GM10248 (cell line): Measurements from ENCODE around the gene SMOC2.

Source experiments
- CTCF ChIA-PET: fragments of 300-600 bp; sonication (Branson Sonifier 250); formaldehyde crosslinking; extraction: SDS; loops from one replicate; lab custom pipeline; 2021; ENCODE audit warnings: antibody characterized with exemption; lab: Yijun Ruan, JAX
- POLR2A ChIA-PET: fragments of 350-650 bp; sonication (Branson Sonifier 250); formaldehyde crosslinking; extraction: SDS; loops from one replicate; lab custom pipeline; 2020; ENCODE audit warnings: antibody characterized with exemption; lab: Yijun Ruan, JAX
- DNase-seq: peaks from one replicate; pipeline ENCODE4 v3.0.0; 2012; ENCODE audit errors: extremely low spot score
- TF ChIP-seq, protein P1 (sequence below): IDR thresholded peaks from 2 replicates; pipeline ENCODE4 v1.5.1; 2012; ENCODE audit warnings: mild to moderate bottlenecking, low read depth; ENCODE audit errors: extremely low read depth, missing control alignments, control extremely low read depth

Gene SMOC2

DNA sequence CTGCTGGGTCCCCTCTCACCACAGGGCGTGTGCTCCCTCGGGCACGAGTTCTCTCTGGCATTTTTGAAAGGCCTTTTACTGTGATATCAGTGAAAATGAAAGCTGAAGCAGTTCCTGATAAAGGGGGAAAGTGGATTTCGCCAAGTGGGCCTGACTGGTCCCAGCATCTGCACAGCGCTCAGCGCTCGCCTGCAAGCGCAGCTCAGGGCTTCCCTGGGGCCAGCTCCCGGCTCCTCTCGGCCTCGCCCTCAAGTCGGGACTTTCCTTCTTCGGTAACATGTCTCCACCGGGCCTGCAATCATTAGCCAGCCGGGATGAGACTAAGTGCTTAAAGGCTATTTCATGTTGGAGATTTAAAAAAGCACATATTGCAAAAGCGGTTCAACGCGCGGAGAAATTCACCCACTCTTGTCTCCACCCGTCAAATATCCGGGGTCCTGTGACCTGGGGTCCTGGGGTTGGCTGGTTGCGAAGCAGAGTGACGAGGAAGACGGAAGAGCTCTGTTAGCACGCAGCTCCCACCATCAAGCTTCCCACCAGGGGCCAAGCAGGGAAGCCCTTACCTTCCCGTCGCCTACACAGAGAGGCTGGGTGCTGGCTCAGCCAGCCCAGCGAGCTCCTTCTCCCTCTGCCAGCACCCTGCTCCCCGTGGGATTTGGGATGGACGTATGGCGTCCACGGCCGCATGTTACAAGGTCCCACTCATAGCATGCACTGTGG is 114.1 kb downstream of the SMOC2 start:
- TF ChIP-seq, protein P1, sequence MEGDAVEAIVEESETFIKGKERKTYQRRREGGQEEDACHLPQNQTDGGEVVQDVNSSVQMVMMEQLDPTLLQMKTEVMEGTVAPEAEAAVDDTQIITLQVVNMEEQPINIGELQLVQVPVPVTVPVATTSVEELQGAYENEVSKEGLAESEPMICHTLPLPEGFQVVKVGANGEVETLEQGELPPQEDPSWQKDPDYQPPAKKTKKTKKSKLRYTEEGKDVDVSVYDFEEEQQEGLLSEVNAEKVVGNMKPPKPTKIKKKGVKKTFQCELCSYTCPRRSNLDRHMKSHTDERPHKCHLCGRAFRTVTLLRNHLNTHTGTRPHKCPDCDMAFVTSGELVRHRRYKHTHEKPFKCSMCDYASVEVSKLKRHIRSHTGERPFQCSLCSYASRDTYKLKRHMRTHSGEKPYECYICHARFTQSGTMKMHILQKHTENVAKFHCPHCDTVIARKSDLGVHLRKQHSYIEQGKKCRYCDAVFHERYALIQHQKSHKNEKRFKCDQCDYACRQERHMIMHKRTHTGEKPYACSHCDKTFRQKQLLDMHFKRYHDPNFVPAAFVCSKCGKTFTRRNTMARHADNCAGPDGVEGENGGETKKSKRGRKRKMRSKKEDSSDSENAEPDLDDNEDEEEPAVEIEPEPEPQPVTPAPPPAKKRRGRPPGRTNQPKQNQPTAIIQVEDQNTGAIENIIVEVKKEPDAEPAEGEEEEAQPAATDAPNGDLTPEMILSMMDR, result no peak
- CTCF ChIA-PET, result interaction anchor here (1.5 kb wide), 1 partner anchor 46 kb away, joined by 3 read pairs; no protein-coding TSS in a partner anchor
- POLR2A ChIA-PET, result no interaction called here
- no peak for DNase-seq

DNA sequence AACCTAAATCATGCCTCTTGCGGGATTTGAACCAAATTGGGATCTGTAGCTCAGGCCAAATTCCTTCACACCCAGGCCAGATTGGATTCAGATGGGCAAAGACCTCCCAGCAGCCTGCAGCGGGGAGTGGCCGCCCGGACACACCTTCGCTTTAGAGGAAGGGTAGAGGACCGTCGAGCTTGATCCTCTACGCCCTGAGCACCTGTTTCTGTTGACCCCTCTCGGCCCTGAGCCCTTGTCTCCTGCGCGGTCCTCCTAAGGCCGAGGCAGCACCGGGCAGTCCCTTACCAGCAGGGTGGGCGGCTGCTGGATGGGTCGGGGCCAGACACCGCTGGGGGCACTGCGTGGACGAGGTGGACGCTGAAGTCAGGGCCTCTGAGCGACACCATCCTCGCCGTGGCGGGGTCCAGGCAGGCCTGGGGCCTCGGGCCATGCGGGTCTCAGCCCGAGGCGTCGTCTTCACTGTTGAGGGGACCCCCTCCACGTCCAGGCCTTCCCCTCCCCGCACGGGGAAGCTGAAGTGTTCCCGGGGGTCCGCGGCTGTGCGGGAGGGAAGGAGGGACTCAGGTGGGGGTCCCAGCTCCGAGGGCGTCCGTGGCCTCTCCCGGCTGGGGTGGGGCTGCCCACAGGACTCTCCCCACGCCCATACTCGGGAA is 114.8 kb downstream of the SMOC2 start:
- CTCF ChIA-PET, result interaction anchor here (1.5 kb wide), 1 partner anchor 45 kb away, joined by 3 read pairs; no protein-coding TSS in a partner anchor
- TF ChIP-seq, protein P1, result no peak
- no peak for DNase-seq
- POLR2A ChIA-PET, result no interaction called here

DNA sequence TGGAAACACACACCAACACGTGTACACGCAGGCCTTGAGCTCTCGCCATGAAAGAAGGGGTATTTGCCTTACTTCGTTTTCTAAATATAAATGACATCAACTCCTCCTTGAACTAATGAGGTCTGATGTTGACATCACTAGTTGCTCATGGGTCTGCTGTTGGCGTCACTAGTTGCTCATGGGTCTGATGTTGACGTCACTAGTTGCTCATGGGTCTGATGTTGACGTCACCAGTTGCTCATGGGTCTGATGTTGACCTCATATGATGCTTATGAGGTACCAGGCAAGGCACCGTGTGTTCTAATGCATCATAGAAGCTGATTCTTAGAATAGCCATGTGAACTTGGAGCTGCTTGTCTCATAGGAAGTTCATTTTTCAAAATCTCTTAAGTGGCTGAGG is 116.5 kb downstream of the SMOC2 start:
- CTCF ChIA-PET, result no interaction called here
- TF ChIP-seq, protein P1, result no peak
- POLR2A ChIA-PET, result no interaction called here
- DNase-seq, result no peak

DNA sequence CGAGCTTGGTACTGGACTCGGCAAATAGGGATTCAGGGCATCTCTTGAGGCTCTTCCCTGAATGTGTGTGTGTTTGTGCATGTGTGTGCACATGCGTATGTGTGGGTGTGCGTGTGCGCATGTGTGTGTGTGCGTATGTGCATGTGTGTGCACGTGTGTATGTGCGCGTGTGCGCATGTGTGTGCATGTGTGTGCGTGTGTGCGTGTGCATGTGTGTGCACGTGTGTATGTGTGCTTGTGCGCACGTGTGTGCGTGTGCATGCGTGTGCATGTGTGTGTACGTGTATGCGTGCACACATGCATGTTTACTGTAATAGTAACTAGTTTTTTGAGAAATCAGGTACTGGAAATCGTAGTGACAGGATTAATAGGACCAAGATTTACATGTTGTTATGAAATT is 117.7 kb downstream of the SMOC2 start:
- CTCF ChIA-PET, result no interaction called here
- no peak for DNase-seq
- POLR2A ChIA-PET, result no interaction called here
- TF ChIP-seq, protein P1, result no peak

DNA sequence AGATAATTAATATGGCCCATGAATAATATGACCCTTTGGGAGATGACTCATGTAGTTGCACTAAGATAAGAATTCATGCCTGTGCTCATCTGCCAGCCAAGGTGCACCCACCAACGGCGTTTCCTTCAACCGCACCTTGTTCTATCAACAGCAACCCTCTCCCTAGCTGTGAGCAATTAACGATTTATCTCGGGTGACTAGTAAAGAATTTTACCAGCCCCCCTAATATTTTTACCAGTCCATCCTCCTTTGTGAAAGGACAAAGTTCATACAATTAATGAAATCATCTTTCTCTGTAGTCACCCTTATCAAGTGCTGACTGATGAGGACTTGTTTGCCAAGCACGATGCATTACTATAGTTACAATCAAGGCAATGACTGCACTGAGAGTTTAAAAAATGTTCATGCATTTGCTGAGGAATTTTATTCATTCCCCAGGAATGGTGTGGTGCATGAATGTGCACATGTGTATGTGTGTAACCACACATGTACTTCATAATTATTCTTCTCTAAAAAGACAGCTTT is 118.7 kb downstream of the SMOC2 start:
- TF ChIP-seq, protein P1, result no peak
- ChIA-PET CTCF (interaction anchor here (1.1 kb wide), 1 partner anchor 10 kb away, joined by 3 read pairs; no protein-coding TSS in a partner anchor), POLR2A (no interaction called here)
- no peak for DNase-seq

DNA sequence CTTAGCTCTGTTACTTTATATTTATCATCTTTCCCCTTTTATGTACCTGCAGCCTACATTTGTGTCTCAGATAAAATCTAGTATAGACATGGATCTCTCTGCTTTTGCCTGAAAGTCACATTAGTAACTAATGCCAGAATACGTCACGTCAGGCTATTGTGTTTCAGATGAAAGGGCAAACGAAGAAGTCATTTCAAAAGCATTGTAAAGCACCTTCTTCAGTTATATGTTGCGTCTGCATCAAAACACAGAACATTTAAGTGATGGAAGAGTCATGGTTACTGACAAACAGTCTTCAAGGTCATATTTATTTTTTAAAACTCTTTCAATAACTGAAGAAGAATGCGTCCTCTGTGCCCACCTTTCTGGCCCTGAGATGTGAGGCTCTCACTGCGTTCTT is 119.1 kb downstream of the SMOC2 start:
- ChIA-PET CTCF (interaction anchor here (1.1 kb wide), 1 partner anchor 10 kb away, joined by 3 read pairs; no protein-coding TSS in a partner anchor), POLR2A (no interaction called here)
- TF ChIP-seq, protein P1, result no peak
- no peak for DNase-seq
